WTC11 (cell line): ENCODE data around the gene GPATCH1. TPM values are rescaled to one million over a fixed set of nuclear protein-coding genes. Genes with fewer than 3 reads are reported as not detected.
"Not testable (repeated sequence)": the region's sequence is repeated elsewhere in the genome, so short reads cannot be mapped to it uniquely, and the experiment has no call there.

Experiments
- ATAC-seq: fragments of 200-7000 bp; cut with Tn5 transposase; 2 replicates; pipeline ENCODE4 v1.10.0; 2021; ENCODE audit warnings: mild to moderate bottlenecking, moderate library complexity
- CTCF ChIA-PET: fragments of 300-600 bp; sonication (Branson Sonifier 250); formaldehyde crosslinking; loops from one replicate; lab custom pipeline; 2021; ENCODE audit warnings: antibody characterized with exemption; lab: Charles Lee
- POLR2A ChIA-PET: fragments of 350-600 bp; sonication (Branson Sonifier 250); formaldehyde crosslinking; loops from one replicate; lab custom pipeline; 2021; ENCODE audit warnings: antibody characterized with exemption; lab: Charles Lee
- DNase-seq: peaks from one replicate; pipeline ENCODE4 v3.0.0; 2021; ENCODE audit warnings: low spot score
- H3K27ac Mint-ChIP-seq: 2 replicates; pipeline ENCODE4 v1.8.0; 2021; ENCODE audit warnings: mixed read lengths
- H3K27me3 Mint-ChIP-seq: 2 replicates; pipeline ENCODE4 v1.8.0; 2021; ENCODE audit warnings: low read depth, mild to moderate bottlenecking, moderate library complexity, mixed read lengths
- H3K36me3 Mint-ChIP-seq: 2 replicates; pipeline ENCODE4 v1.8.0; 2021; ENCODE audit warnings: mixed read lengths
- H3K4me1 Mint-ChIP-seq: 2 replicates; pipeline ENCODE4 v1.8.0; 2022; ENCODE audit warnings: mixed read lengths
- H3K4me3 Mint-ChIP-seq: 2 replicates; pipeline ENCODE4 v1.8.0; 2021; ENCODE audit warnings: mild to moderate bottlenecking, moderate library complexity, mixed read lengths
- H3K9me3 Mint-ChIP-seq: 2 replicates; pipeline ENCODE4 v1.8.0; 2021; ENCODE audit warnings: mixed read lengths
- CBFB ChIP-seq: sonication (generic); formaldehyde crosslinking; IDR thresholded peaks from 2 replicates; pipeline ENCODE4 v1.8.1; 2022; ENCODE audit warnings: mild to moderate bottlenecking, low read depth, missing genetic modification reagents
- ELF4 ChIP-seq: sonication (generic); formaldehyde crosslinking; IDR thresholded peaks from 2 replicates; pipeline ENCODE4 v1.8.1; 2022; ENCODE audit warnings: low read depth, mild to moderate bottlenecking, moderate library complexity, missing genetic modification reagents
- ESRRA ChIP-seq: sonication (generic); formaldehyde crosslinking; IDR thresholded peaks from 2 replicates; pipeline ENCODE4 v1.8.1; 2022; ENCODE audit warnings: mild to moderate bottlenecking, missing genetic modification reagents, borderline replicate concordance
- HMGA2 ChIP-seq: fragments of 250-450 bp; sonication (Bioruptor Pico); IDR thresholded peaks from 2 replicates; pipeline ENCODE4 v1.4.0; 2021; ENCODE audit warnings: mild to moderate bottlenecking, moderate library complexity
- MLX ChIP-seq: sonication (generic); formaldehyde crosslinking; IDR thresholded peaks from 2 replicates; pipeline ENCODE4 v1.8.1; 2023; ENCODE audit warnings: mild to moderate bottlenecking, missing genetic modification reagents, moderate library complexity
- MXD4 ChIP-seq: fragments of 250-450 bp; sonication (Bioruptor Pico); IDR thresholded peaks from 2 replicates; pipeline ENCODE4 v1.8.0; 2021; ENCODE audit warnings: mild to moderate bottlenecking, moderate library complexity, borderline replicate concordance
- NR2C2 ChIP-seq: sonication (generic); formaldehyde crosslinking; IDR thresholded peaks from 2 replicates; pipeline ENCODE4 v1.8.0; 2022; ENCODE audit warnings: mild to moderate bottlenecking, missing genetic modification reagents
- RORB ChIP-seq: fragments of 250-450 bp; sonication (Bioruptor Pico); IDR thresholded peaks from 2 replicates; pipeline ENCODE4 v1.9.0; 2021; ENCODE audit warnings: mild to moderate bottlenecking
- ZNF121 ChIP-seq: sonication (generic); formaldehyde crosslinking; IDR thresholded peaks from 2 replicates; pipeline ENCODE4 v1.8.0; 2023; ENCODE audit warnings: missing genetic modification reagents
- ZNF423 ChIP-seq: fragments of 250-450 bp; sonication (Bioruptor Pico); IDR thresholded peaks from 2 replicates; pipeline ENCODE4 v2.1.2; 2022; ENCODE audit warnings: mild to moderate bottlenecking, moderate library complexity
- ZNF512 ChIP-seq: sonication (generic); formaldehyde crosslinking; IDR thresholded peaks from 2 replicates; pipeline ENCODE4 v1.8.1; 2022; ENCODE audit warnings: missing genetic modification reagents, borderline replicate concordance
- ZSCAN18 ChIP-seq: fragments of 250-450 bp; sonication (Bioruptor Pico); IDR thresholded peaks from 2 replicates; pipeline ENCODE4 v2.1.2; 2022; ENCODE audit warnings: mild to moderate bottlenecking, moderate library complexity
- total RNA-seq: library from RNA; stranded (reverse); gene quantifications from 3 replicates; pipeline ENCODE4 v1.2.3, GENCODE V29; 2021
- TF ChIP-seq, protein P1 (sequence below): fragments of 250-450 bp; sonication (Bioruptor Pico); IDR thresholded peaks from 2 replicates; pipeline ENCODE4 v1.9.0; 2021; ENCODE audit warnings: mild to moderate bottlenecking, borderline replicate concordance
- TF ChIP-seq, protein P2 (sequence below): fragments of 250-450 bp; sonication (Bioruptor Pico); IDR thresholded peaks from 2 replicates; pipeline ENCODE4 v1.9.0; 2021; ENCODE audit warnings: mild to moderate bottlenecking

GPATCH1 gene
- total RNA-seq, 1 experiment from 2014 or later: 10.7 TPM

GRCh38 chr19:33159893-33160292, 78.9 kb downstream of the GPATCH1 start (continued):
- TF ChIP-seq, protein P1, sequence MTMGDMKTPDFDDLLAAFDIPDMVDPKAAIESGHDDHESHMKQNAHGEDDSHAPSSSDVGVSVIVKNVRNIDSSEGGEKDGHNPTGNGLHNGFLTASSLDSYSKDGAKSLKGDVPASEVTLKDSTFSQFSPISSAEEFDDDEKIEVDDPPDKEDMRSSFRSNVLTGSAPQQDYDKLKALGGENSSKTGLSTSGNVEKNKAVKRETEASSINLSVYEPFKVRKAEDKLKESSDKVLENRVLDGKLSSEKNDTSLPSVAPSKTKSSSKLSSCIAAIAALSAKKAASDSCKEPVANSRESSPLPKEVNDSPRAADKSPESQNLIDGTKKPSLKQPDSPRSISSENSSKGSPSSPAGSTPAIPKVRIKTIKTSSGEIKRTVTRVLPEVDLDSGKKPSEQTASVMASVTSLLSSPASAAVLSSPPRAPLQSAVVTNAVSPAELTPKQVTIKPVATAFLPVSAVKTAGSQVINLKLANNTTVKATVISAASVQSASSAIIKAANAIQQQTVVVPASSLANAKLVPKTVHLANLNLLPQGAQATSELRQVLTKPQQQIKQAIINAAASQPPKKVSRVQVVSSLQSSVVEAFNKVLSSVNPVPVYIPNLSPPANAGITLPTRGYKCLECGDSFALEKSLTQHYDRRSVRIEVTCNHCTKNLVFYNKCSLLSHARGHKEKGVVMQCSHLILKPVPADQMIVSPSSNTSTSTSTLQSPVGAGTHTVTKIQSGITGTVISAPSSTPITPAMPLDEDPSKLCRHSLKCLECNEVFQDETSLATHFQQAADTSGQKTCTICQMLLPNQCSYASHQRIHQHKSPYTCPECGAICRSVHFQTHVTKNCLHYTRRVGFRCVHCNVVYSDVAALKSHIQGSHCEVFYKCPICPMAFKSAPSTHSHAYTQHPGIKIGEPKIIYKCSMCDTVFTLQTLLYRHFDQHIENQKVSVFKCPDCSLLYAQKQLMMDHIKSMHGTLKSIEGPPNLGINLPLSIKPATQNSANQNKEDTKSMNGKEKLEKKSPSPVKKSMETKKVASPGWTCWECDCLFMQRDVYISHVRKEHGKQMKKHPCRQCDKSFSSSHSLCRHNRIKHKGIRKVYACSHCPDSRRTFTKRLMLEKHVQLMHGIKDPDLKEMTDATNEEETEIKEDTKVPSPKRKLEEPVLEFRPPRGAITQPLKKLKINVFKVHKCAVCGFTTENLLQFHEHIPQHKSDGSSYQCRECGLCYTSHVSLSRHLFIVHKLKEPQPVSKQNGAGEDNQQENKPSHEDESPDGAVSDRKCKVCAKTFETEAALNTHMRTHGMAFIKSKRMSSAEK (CRISPR knock-in tag): no peak

GRCh38 chr19:33161201-33161600, 80.2 kb downstream of the GPATCH1 start:
- H3K36me3 Mint-ChIP-seq: peaks cover 5% of the 10 kb centered on the region
- POLR2A ChIA-PET: no interaction called here
- no peaks in the 10 kb centered on the region for H3K4me1 Mint-ChIP-seq
- H3K27ac Mint-ChIP-seq: no peak overlapping the region
- TF ChIP-seq MXD4 (CRISPR knock-in tag): no peak
- TF ChIP-seq ZNF423: no peak
- TF ChIP-seq CBFB (CRISPR knock-in tag): no peak
- TF ChIP-seq ZNF121: no peak
- TF ChIP-seq ELF4: no peak
- TF ChIP-seq ZNF512 (CRISPR knock-in tag): no peak
- no peak for TF ChIP-seq HMGA2
- TF ChIP-seq ZSCAN18: no peak
- TF ChIP-seq, all 79 proteins: peak for 0
- no peak for ATAC-seq
- CTCF ChIA-PET: interaction anchor here (1.4 to 1.5 kb wide), 2 partner anchors 14 to 15 kb away, joined by 3 to 4 read pairs; no protein-coding TSS in a partner anchor
- no peak for DNase-seq
- Mint-ChIP-seq H3K27me3 (no peaks in the 10 kb centered on the region), H3K9me3 (peaks cover 21% of the 10 kb centered on the region), H3K4me3 (no peak overlapping the region)

GRCh38 chr19:33163481-33163880, 82.5 kb downstream of the GPATCH1 start:
- no peaks in the 10 kb centered on the region for H3K4me1 Mint-ChIP-seq
- CTCF ChIA-PET: interaction anchor here (0.8 to 1.3 kb wide), 3 partner anchors 14 to 20 kb away, joined by 3 to 8 read pairs (median 3); no protein-coding TSS in a partner anchor
- no peak for DNase-seq
- TF ChIP-seq ESRRA (no peak), NR2C2 (no peak), RORB (CRISPR knock-in tag) (no peak), MLX (CRISPR knock-in tag) (no peak)
- TF ChIP-seq, protein P2, sequence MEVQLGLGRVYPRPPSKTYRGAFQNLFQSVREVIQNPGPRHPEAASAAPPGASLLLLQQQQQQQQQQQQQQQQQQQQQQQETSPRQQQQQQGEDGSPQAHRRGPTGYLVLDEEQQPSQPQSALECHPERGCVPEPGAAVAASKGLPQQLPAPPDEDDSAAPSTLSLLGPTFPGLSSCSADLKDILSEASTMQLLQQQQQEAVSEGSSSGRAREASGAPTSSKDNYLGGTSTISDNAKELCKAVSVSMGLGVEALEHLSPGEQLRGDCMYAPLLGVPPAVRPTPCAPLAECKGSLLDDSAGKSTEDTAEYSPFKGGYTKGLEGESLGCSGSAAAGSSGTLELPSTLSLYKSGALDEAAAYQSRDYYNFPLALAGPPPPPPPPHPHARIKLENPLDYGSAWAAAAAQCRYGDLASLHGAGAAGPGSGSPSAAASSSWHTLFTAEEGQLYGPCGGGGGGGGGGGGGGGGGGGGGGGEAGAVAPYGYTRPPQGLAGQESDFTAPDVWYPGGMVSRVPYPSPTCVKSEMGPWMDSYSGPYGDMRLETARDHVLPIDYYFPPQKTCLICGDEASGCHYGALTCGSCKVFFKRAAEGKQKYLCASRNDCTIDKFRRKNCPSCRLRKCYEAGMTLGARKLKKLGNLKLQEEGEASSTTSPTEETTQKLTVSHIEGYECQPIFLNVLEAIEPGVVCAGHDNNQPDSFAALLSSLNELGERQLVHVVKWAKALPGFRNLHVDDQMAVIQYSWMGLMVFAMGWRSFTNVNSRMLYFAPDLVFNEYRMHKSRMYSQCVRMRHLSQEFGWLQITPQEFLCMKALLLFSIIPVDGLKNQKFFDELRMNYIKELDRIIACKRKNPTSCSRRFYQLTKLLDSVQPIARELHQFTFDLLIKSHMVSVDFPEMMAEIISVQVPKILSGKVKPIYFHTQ (CRISPR knock-in tag): no peak
- TF ChIP-seq, all 79 proteins: peak for 0
- H3K36me3 Mint-ChIP-seq: peaks cover 13% of the 10 kb centered on the region
- no peak for ATAC-seq
- POLR2A ChIA-PET: no interaction called here
- H3K27me3 Mint-ChIP-seq: peaks cover 6% of the 10 kb centered on the region; the same call in 1 of the 2 replicates
- H3K27ac Mint-ChIP-seq: no peak overlapping the region
- H3K4me3 Mint-ChIP-seq: no peak overlapping the region
- peaks cover 35% of the 10 kb centered on the region for H3K9me3 Mint-ChIP-seq

DNA sequence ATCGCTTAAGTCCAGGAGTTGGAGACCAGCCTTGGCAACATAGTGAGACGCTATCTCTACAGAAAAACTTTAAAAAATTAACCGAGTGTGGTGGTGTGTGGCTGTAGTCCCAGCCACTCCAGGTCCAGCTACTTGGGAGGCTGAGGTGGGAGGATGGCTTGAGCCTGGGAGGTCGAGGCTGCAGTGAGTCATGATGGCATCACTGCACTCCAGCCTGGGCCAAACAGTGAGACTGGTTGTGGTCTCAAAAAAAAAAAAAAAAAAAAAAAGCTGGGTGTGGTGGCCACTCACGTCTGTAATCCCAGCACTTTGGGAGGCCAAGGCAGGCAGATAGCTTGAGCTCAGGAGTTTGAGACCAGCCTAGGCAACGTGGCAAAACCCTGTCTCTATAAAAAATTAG, 85.1 kb downstream of the GPATCH1 start:
- ATAC-seq, H3K27ac Mint-ChIP-seq, H3K4me1 Mint-ChIP-seq, POLR2A ChIA-PET, DNase-seq, H3K4me3 Mint-ChIP-seq, H3K27me3 Mint-ChIP-seq: not testable (repeated sequence)
- CTCF ChIA-PET: interaction anchor here (0.7 to 2.4 kb wide), 3 partner anchors 11 to 308 kb away, joined by 4 to 15 read pairs (median 10); no protein-coding TSS in a partner anchor
- Mint-ChIP-seq H3K36me3 (peaks cover 18% of the 10 kb centered on the region), H3K9me3 (peaks cover 35% of the 10 kb centered on the region)
